HG02973 (cell line): ENCODE measurements around the gene NOL4L.
"Not testable (repeated sequence)": the region's sequence is repeated elsewhere in the genome, so short reads cannot be mapped to it uniquely, and the experiment has no call there.

Source experiments
- ATAC-seq: cut with Tn5 transposase; IDR thresholded peaks from one replicate; pipeline ENCODE4 v1.9.1; 2021; ENCODE audit warnings: moderate library complexity; ENCODE audit not compliant: unreplicated experiment

Gene NOL4L

GRCh38 chr20:32512047-32512385 lies 73.1 kb downstream of the NOL4L start:
- ATAC-seq = no peak

- ATAC-seq = no peak
These were observed 73.6 kb downstream of the NOL4L start for GRCh38 chr20:32511358-32512046.

- ATAC-seq = no peak
These were observed 74.4 kb downstream of the NOL4L start for GRCh38 chr20:32510601-32511357.

- no peak for ATAC-seq
These were observed 75.0 kb downstream of the NOL4L start for GRCh38 chr20:32510120-32510600.

GRCh38 chr20:32509639-32510066 lies 75.5 kb downstream of the NOL4L start:
- no peak for ATAC-seq

- ATAC-seq = no peak
These were observed 76.4 kb downstream of the NOL4L start for GRCh38 chr20:32508775-32509119.

- no peak for ATAC-seq
These were observed 76.9 kb downstream of the NOL4L start for GRCh38 chr20:32507998-32508774.

GRCh38 chr20:32506721-32507120 lies 78.4 kb downstream of the NOL4L start:
- ATAC-seq = no peak

GRCh38 chr20:32505723-32506473 lies 79.2 kb downstream of the NOL4L start:
- no peak for ATAC-seq

GRCh38 chr20:32501709-32502108 lies 83.4 kb downstream of the NOL4L start:
- ATAC-seq = no peak

- no peak for ATAC-seq
These were observed 87.4 kb downstream of the NOL4L start for GRCh38 chr20:32497589-32498224.

GRCh38 chr20:32496811-32497533 lies 88.2 kb downstream of the NOL4L start:
- no peak for ATAC-seq

- ATAC-seq = no peak
These were observed 89.2 kb downstream of the NOL4L start for GRCh38 chr20:32495949-32496348.

GRCh38 chr20:32495217-32495565 lies 89.9 kb downstream of the NOL4L start:
- ATAC-seq = no peak

GRCh38 chr20:32494483-32495216 lies 90.5 kb downstream of the NOL4L start:
- ATAC-seq = no peak

- no peak for ATAC-seq
These were observed 91.8 kb downstream of the NOL4L start for GRCh38 chr20:32493356-32493755.

GRCh38 chr20:32491764-32492151 lies 93.4 kb downstream of the NOL4L start:
- not testable (repeated sequence) for ATAC-seq

- no peak for ATAC-seq
These were observed 94.0 kb downstream of the NOL4L start for GRCh38 chr20:32490942-32491763.
